ENCODE measurements around the gene CHKB.

Gene CHKB

DNA sequence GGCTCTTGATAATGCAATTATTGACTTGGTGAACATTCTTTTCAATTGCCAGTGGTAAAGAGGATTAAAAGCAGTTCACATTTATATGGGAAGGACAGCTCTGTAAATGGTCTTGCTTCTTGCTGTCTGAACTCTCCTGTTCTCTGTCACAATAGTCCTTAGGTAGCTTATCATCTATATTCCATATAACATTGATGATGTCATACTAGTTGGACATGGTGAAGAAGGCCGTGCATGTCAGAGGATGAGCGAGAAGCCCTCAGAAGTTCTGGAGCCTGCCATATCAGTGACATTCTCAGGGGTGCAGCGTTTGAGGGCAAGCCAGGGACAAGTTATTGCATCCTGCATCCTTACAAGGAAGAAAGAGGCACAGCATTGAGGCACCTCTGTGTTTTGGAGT is 2.6 kb upstream of the CHKB start:
- H3K27me3 ChIP-seq (ENCODE audit: low read length), result no peaks in the 10 kb centered on the region
- no peak overlapping the region for H2AFZ ChIP-seq (ENCODE audit: low read depth, low read length, severe bottlenecking)
- no peak overlapping the region for H3K9ac ChIP-seq (ENCODE audit: low read length)
- H3K79me2 ChIP-seq (ENCODE audit: insufficient read depth, low read length), result peaks cover 8% of the 10 kb centered on the region
- H3K4me2 ChIP-seq (ENCODE audit: low read depth, low read length, poor library complexity, severe bottlenecking), result no peak overlapping the region
- H3K36me3 ChIP-seq (ENCODE audit: low read length), result no peaks in the 10 kb centered on the region
- H3K27ac ChIP-seq (ENCODE audit: low read depth, low read length), result no peak overlapping the region
- TF ChIP-seq, protein P1, sequence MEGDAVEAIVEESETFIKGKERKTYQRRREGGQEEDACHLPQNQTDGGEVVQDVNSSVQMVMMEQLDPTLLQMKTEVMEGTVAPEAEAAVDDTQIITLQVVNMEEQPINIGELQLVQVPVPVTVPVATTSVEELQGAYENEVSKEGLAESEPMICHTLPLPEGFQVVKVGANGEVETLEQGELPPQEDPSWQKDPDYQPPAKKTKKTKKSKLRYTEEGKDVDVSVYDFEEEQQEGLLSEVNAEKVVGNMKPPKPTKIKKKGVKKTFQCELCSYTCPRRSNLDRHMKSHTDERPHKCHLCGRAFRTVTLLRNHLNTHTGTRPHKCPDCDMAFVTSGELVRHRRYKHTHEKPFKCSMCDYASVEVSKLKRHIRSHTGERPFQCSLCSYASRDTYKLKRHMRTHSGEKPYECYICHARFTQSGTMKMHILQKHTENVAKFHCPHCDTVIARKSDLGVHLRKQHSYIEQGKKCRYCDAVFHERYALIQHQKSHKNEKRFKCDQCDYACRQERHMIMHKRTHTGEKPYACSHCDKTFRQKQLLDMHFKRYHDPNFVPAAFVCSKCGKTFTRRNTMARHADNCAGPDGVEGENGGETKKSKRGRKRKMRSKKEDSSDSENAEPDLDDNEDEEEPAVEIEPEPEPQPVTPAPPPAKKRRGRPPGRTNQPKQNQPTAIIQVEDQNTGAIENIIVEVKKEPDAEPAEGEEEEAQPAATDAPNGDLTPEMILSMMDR (IDR thresholded peaks at IDR 0.05; ENCODE audit: insufficient read depth, low read length, poor library complexity, severe bottlenecking), result no peak
- TF ChIP-seq EZH2phosphoT487 (conservative IDR thresholded peaks at IDR 0.05; ENCODE audit: low read length), result no peak
- H3K4me3 ChIP-seq (ENCODE audit: insufficient read depth, low read length, poor library complexity, severe bottlenecking), result no peak overlapping the region
- no peaks in the 10 kb centered on the region for H3K9me2 ChIP-seq (replicated peaks; ENCODE audit: insufficient read depth, low read length)
- H4K20me1 ChIP-seq (ENCODE audit: low read depth, low read length), result no peaks in the 10 kb centered on the region
- no peaks in the 10 kb centered on the region for H3F3A ChIP-seq (ENCODE audit: insufficient read depth)
- H3K9me3 ChIP-seq (ENCODE audit: insufficient read depth, low read length), result no peaks in the 10 kb centered on the region

DNA sequence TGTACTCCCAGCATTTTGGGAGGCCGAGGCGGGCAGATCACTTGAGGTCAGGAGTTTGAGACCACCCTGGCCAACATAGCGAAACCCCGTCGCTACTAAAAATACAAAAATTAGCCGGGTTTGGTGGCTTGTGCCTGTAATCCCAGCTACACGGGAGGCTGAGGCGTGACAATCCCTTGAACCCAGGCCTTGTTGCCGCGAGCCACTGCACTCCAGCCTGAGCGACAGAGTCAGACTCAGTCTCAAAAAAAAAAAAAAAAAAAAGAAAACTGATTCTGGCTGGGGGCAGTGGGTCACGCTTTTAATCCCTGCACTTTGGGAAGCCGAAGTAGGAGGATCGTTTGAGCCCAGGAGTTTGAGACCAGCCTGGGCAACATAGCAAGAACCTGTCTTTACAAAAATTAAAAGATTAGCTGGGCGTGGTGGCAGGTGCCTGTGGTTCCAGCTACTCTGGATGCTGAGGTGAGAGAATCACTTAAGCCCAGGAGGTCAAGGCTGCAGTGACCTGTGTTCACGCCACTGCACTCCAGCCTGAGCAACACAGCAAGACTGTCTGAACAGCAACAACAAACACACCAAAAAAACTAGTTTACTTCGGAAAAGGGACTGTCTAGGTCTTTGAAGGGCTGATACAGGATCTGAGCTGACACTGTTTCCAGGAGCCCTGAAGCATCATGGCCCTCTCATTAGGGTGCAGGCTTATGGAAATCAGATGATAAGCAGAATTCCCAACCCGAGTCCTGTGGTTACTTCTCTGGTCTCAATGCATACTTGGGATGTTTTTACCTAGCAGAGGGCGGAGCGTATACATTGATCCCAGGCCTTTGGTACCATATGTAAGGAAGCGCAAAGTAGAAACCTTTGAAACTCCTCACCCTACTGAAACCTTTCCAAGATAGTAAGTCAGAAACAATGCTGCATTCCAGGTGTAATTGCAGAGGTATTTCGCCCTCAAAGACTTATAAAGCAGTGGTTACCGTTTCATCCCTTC is 1.8 kb upstream of the CHKB start:
- Histone ChIP-seq H4K20me1 (ENCODE audit: low read depth, low read length) (no peaks in the 10 kb centered on the region), H3K4me2 (ENCODE audit: low read depth, low read length, poor library complexity, severe bottlenecking) (peak overlapping the region; percentile 61), H3K27me3 (ENCODE audit: low read length) (no peaks in the 10 kb centered on the region), H3K79me2 (ENCODE audit: insufficient read depth, low read length) (peaks cover 8% of the 10 kb centered on the region), H3K9me2 (replicated peaks; ENCODE audit: insufficient read depth, low read length) (no peaks in the 10 kb centered on the region), H3F3A (ENCODE audit: insufficient read depth) (no peaks in the 10 kb centered on the region), H3K36me3 (ENCODE audit: low read length) (no peaks in the 10 kb centered on the region), H3K27ac (ENCODE audit: low read depth, low read length) (no peak overlapping the region), H3K9ac (ENCODE audit: low read length) (peak overlapping the region; percentile 92), H3K9me3 (ENCODE audit: insufficient read depth, low read length) (no peaks in the 10 kb centered on the region), H2AFZ (ENCODE audit: low read depth, low read length, severe bottlenecking) (no peak overlapping the region), H3K4me3 (ENCODE audit: insufficient read depth, low read length, poor library complexity, severe bottlenecking) (no peak overlapping the region)
- TF ChIP-seq, protein P1 (IDR thresholded peaks at IDR 0.05; ENCODE audit: insufficient read depth, low read length, poor library complexity, severe bottlenecking), result no peak
- TF ChIP-seq EZH2phosphoT487 (conservative IDR thresholded peaks at IDR 0.05; ENCODE audit: low read length), result no peak

DNA sequence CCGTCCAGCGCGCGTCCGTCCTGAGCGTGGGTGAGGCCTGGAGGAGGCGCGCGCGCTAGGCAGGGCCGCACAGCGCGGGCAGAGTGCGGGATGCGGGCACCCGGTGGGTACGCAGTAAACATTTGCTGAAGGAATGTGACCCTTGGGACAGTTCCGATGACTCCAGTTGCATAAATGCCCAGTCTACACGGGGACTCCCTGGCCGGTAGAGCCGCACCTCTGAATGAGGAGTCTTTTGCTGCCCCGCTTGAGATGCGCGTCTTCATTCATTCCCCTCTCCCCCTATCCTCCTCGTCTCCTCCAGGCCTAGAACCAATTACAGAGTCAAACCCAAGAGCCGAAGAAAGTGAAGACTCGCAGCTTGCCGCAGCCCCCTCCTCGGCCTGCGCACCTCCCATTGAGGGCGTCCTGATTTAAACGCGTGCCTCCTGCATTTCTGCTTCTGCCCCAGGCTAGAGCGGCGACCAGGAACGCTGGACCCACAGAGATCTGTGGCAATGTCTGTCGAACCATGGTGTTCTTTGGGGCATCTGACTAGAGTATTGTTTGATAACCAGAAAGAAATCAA is 729 bp upstream of the CHKB start:
- H3F3A ChIP-seq (ENCODE audit: insufficient read depth), result no peaks in the 10 kb centered on the region
- H3K9me2 ChIP-seq (replicated peaks; ENCODE audit: insufficient read depth, low read length), result no peaks in the 10 kb centered on the region
- H3K9me3 ChIP-seq (ENCODE audit: insufficient read depth, low read length), result no peaks in the 10 kb centered on the region
- H4K20me1 ChIP-seq (ENCODE audit: low read depth, low read length), result no peaks in the 10 kb centered on the region; the same call in 1 of the 2 replicates
- no peaks in the 10 kb centered on the region for H3K27me3 ChIP-seq (ENCODE audit: low read length)
- H3K9ac ChIP-seq (ENCODE audit: low read length), result peak overlapping the region; percentile 92
- H3K4me3 ChIP-seq (ENCODE audit: insufficient read depth, low read length, poor library complexity, severe bottlenecking), result peak overlapping the region; percentile 72
- H3K79me2 ChIP-seq (ENCODE audit: insufficient read depth, low read length), result peaks cover 8% of the 10 kb centered on the region
- H2AFZ ChIP-seq (ENCODE audit: low read depth, low read length, severe bottlenecking), result peak overlapping the region; percentile 46
- H3K4me2 ChIP-seq (ENCODE audit: low read depth, low read length, poor library complexity, severe bottlenecking), result peak overlapping the region; percentile 61
- H3K36me3 ChIP-seq (ENCODE audit: low read length), result no peaks in the 10 kb centered on the region
- H3K27ac ChIP-seq (ENCODE audit: low read depth, low read length), result peak overlapping the region; percentile 25
- TF ChIP-seq EZH2phosphoT487 (conservative IDR thresholded peaks at IDR 0.05; ENCODE audit: low read length), result no peak
- TF ChIP-seq, protein P1 (IDR thresholded peaks at IDR 0.05; ENCODE audit: insufficient read depth, low read length, poor library complexity, severe bottlenecking), result no peak

Measured in SU-DHL-6 (cell line).